Measurements from ENCODE around the gene RAD51. TPM values are rescaled to one million over a fixed set of nuclear protein-coding genes. Genes with fewer than 3 reads are reported as not detected.

Gene RAD51
- total and polyA plus RNA-seq, 2 donors (not counting 3 experiments of a cell fraction or from before 2014, with no cell fraction given) = 11.1 to 30.9 TPM

- intact Hi-C loops (cut with micrococcal nuclease) (loop anchor here (1.0 to 2.0 kb wide), 4 partner anchors 13 to 39 kb away; partner anchors contain the start of genes DNAJC17, RMDN3 and ZFYVE19), dilution Hi-C loops (cut with MboI; ENCODE audit: extremely low pct_ligation_motif_present, low sequenced_read_pairs) (no loop called here)
- H3K9ac ChIP-seq (replicated peaks; ENCODE audit: extremely low read depth, insufficient read depth, low read length) = peak overlapping the region; percentile 24
- H3K27ac ChIP-seq (ENCODE audit: insufficient read depth, low read depth, low read length) = peak overlapping the region; percentile 46
- DNase-seq (ENCODE audit: low read depth, low spot score) (peak; percentile 41), FAIRE-seq (peak; percentile 77)
- H3K27me3 ChIP-seq (ENCODE audit: control insufficient read depth in 2 of 2, insufficient read depth in 2 of 2, low read length in 2 of 2) = no peaks in the 10 kb centered on the region
- H3K79me2 ChIP-seq (ENCODE audit: control insufficient read depth, insufficient read depth, low read length) = no peaks in the 10 kb centered on the region
- POLR2A ChIA-PET = interaction anchor here (0.8 kb wide), 1 partner anchor 22 kb away, joined by 6 read pairs; no protein-coding TSS in a partner anchor
- no peaks in the 10 kb centered on the region for H3K9me3 ChIP-seq (replicated peaks; ENCODE audit: control insufficient read depth, insufficient read depth, low read length)
- no TSS peak for BruUV-seq (replicated peaks)
- peaks cover 0 to 7% of the 10 kb centered on the region in 2 experiments for H3K36me3 ChIP-seq (ENCODE audit: control insufficient read depth in 2 of 2, extremely low read depth in 1 of 2, insufficient read depth in 2 of 2, low read length in 2 of 2)
- CTCF ChIA-PET = interaction anchor here (0.8 to 2.7 kb wide), 10 partner anchors 10 to 335 kb away, joined by 3 to 22 read pairs (median 6); partner anchors contain the start of gene VPS18
- peaks cover 35% of the 10 kb centered on the region for H3K4me1 ChIP-seq (ENCODE audit: control insufficient read depth, extremely low read depth, insufficient read depth, low read length)
- peak overlapping the region; percentile 57 for H2AFZ ChIP-seq (ENCODE audit: low read depth, low read length)
- H3K9me1 ChIP-seq (replicated peaks; ENCODE audit: control insufficient read depth, extremely low read depth, insufficient read depth, low read length) = no peaks in the 10 kb centered on the region
- no peak for TF ChIP-seq POLR2AphosphoS5 (IDR thresholded peaks at IDR 0.05; ENCODE audit: insufficient read depth, low read depth, low read length)
- TF ChIP-seq, protein P1, sequence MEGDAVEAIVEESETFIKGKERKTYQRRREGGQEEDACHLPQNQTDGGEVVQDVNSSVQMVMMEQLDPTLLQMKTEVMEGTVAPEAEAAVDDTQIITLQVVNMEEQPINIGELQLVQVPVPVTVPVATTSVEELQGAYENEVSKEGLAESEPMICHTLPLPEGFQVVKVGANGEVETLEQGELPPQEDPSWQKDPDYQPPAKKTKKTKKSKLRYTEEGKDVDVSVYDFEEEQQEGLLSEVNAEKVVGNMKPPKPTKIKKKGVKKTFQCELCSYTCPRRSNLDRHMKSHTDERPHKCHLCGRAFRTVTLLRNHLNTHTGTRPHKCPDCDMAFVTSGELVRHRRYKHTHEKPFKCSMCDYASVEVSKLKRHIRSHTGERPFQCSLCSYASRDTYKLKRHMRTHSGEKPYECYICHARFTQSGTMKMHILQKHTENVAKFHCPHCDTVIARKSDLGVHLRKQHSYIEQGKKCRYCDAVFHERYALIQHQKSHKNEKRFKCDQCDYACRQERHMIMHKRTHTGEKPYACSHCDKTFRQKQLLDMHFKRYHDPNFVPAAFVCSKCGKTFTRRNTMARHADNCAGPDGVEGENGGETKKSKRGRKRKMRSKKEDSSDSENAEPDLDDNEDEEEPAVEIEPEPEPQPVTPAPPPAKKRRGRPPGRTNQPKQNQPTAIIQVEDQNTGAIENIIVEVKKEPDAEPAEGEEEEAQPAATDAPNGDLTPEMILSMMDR (IDR thresholded peaks at IDR 0.05; ENCODE audit: extremely low read depth in 1 of 2, insufficient read depth in 1 of 2, low read depth in 1 of 2, low read length in 2 of 2) = peak; percentile 21 to 25
- TF ChIP-seq FOS (IDR thresholded peaks at IDR 0.05; ENCODE audit: borderline replicate concordance, insufficient read depth, low read length) = no peak
- no peaks in the 10 kb centered on the region for H4K20me1 ChIP-seq (replicated peaks; ENCODE audit: control insufficient read depth, extremely low read depth, insufficient read depth, low read length)
- H3K4me2 ChIP-seq (ENCODE audit: insufficient read depth, low read length) = peak overlapping the region; percentile 57
- H3K4me3 ChIP-seq (replicated peaks in 1 of 3; ENCODE audit: insufficient read depth in 1 of 3, low read depth in 1 of 3, low read length in 3 of 3) = no peak overlapping the region
Measured at GRCh38 chr15:40768521-40769273, 73.7 kb downstream of the RAD51 start.
